SK-N-SH (cell line): ENCODE data around the gene CTNNA3.

ENCODE experiments used
- CHD2 ChIP-seq: fragments of 150-350 bp; IDR thresholded peaks from 2 replicates; pipeline ENCODE4 v1.6.1; 2018; ENCODE audit warnings: low read length; ENCODE audit not compliant: partially characterized antibody
- EZH2phosphoT487 ChIP-seq: fragments of 200-600 bp; sonication (generic); IDR thresholded peaks from 2 replicates; pipeline ENCODE4 v1.6.1; 2017; ENCODE audit warnings: low read depth, mixed run types, mild to moderate bottlenecking, antibody characterized with exemption, moderate library complexity, borderline replicate concordance
- FOXM1 ChIP-seq: IDR thresholded peaks from 2 replicates; pipeline ENCODE4 v1.4.0; 2012; ENCODE audit warnings: low read depth, mild to moderate bottlenecking
- NRF1 ChIP-seq: IDR thresholded peaks from 2 replicates; pipeline ENCODE4 v1.6.1; 2012; ENCODE audit warnings: low read depth, mild to moderate bottlenecking, low read length
- POLR2AphosphoS5 ChIP-seq: IDR thresholded peaks from 2 replicates; pipeline ENCODE4 v1.6.1; 2012; ENCODE audit warnings: low read depth, low read length
- RFX5 ChIP-seq: IDR thresholded peaks from 2 replicates; pipeline ENCODE4 v1.6.1; 2012; ENCODE audit warnings: mild to moderate bottlenecking, improper control_type of control experiment, low read length
- YY1 ChIP-seq: IDR thresholded peaks from 2 replicates; pipeline ENCODE4 v1.4.0; 2012; ENCODE audit warnings: low read depth, mild to moderate bottlenecking
- TF ChIP-seq, protein P1 (sequence below): IDR thresholded peaks from 2 replicates; pipeline ENCODE4 v1.4.0; 2012; ENCODE audit warnings: low read depth
- TF ChIP-seq, protein P2 (sequence below): fragments of 200-600 bp; sonication (generic); IDR thresholded peaks from 2 replicates; pipeline ENCODE4 v1.6.1; 2017; ENCODE audit warnings: antibody characterized with exemption, mild to moderate bottlenecking, moderate library complexity
- TF ChIP-seq, protein P3 (sequence below): IDR thresholded peaks from 2 replicates; pipeline ENCODE4; 2012
- TF ChIP-seq, protein P4 (sequence below): IDR thresholded peaks from 2 replicates; pipeline ENCODE4 v1.4.0; 2012; ENCODE audit warnings: low read depth, borderline replicate concordance

DNA sequence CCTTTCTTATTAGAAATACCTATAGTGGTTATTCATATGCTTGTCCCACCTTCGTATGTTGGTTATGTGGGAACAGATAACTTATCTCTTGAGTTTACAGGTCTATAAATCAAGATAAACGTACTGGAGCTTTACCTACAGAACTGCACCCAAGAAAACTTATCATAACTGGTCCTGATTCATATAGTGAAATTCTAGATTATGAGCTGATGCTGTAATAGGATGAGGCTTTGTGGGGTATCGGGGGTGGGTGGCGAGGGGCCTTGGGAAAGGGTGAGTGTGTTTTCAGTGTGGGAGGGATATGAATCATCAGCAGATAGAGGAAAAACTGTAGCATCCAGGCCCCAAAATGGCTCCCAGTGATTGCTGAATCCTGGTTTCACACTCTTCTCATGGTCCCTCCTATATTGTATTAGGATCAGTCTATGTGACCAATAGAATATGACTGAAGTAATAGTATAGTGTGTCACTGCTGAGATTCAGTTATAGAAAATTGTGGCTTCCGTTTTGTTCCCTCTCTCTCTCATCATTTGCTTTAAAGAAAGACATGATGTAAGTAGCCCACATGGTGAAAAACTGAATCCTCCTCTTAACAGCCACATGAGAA lies 1476.9 kb downstream of the CTNNA3 start:
- no peak for TF ChIP-seq NRF1
- TF ChIP-seq EZH2phosphoT487: no peak
- no peak for TF ChIP-seq YY1
- TF ChIP-seq, protein P1, sequence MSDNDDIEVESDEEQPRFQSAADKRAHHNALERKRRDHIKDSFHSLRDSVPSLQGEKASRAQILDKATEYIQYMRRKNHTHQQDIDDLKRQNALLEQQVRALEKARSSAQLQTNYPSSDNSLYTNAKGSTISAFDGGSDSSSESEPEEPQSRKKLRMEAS: no peak
- TF ChIP-seq, protein P2, sequence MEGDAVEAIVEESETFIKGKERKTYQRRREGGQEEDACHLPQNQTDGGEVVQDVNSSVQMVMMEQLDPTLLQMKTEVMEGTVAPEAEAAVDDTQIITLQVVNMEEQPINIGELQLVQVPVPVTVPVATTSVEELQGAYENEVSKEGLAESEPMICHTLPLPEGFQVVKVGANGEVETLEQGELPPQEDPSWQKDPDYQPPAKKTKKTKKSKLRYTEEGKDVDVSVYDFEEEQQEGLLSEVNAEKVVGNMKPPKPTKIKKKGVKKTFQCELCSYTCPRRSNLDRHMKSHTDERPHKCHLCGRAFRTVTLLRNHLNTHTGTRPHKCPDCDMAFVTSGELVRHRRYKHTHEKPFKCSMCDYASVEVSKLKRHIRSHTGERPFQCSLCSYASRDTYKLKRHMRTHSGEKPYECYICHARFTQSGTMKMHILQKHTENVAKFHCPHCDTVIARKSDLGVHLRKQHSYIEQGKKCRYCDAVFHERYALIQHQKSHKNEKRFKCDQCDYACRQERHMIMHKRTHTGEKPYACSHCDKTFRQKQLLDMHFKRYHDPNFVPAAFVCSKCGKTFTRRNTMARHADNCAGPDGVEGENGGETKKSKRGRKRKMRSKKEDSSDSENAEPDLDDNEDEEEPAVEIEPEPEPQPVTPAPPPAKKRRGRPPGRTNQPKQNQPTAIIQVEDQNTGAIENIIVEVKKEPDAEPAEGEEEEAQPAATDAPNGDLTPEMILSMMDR: no peak
- TF ChIP-seq POLR2AphosphoS5: no peak
- TF ChIP-seq FOXM1: no peak
- no peak for TF ChIP-seq RFX5
- TF ChIP-seq CHD2: no peak
- TF ChIP-seq, protein P3, sequence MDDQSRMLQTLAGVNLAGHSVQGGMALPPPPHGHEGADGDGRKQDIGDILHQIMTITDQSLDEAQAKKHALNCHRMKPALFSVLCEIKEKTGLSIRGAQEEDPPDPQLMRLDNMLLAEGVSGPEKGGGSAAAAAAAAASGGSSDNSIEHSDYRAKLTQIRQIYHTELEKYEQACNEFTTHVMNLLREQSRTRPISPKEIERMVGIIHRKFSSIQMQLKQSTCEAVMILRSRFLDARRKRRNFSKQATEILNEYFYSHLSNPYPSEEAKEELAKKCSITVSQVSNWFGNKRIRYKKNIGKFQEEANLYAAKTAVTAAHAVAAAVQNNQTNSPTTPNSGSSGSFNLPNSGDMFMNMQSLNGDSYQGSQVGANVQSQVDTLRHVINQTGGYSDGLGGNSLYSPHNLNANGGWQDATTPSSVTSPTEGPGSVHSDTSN: no peak
- TF ChIP-seq, protein P4, sequence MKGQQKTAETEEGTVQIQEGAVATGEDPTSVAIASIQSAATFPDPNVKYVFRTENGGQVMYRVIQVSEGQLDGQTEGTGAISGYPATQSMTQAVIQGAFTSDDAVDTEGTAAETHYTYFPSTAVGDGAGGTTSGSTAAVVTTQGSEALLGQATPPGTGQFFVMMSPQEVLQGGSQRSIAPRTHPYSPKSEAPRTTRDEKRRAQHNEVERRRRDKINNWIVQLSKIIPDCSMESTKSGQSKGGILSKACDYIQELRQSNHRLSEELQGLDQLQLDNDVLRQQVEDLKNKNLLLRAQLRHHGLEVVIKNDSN: no peak
